ENCODE results near the gene IFNGR2.
"Not testable (repeated sequence)": the region's sequence is repeated elsewhere in the genome, so short reads cannot be mapped to it uniquely, and the experiment has no call there.

Gene IFNGR2

DNA sequence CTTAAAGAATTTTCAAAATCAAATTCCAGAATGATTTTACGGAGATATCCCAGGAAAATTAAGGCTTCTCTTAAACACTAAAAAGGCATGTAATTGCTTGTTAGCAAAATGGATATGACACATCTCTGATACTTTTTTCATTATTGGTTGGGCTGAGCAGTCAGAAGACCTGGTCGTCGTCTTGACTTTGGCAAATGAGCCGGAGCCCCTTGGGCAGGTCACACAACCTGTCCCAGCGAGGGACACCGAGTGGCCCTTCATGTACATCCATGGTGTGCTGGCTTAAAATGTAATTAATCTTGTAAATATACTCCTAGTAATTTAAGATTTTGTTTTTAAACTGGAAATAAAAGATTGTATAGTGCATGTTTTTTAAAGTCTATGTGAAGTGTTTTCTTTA lies 33.9 kb downstream of the IFNGR2 start:
- no peak for DNase-seq (ENCODE audit: low read depth in 2 of 2)

DNA sequence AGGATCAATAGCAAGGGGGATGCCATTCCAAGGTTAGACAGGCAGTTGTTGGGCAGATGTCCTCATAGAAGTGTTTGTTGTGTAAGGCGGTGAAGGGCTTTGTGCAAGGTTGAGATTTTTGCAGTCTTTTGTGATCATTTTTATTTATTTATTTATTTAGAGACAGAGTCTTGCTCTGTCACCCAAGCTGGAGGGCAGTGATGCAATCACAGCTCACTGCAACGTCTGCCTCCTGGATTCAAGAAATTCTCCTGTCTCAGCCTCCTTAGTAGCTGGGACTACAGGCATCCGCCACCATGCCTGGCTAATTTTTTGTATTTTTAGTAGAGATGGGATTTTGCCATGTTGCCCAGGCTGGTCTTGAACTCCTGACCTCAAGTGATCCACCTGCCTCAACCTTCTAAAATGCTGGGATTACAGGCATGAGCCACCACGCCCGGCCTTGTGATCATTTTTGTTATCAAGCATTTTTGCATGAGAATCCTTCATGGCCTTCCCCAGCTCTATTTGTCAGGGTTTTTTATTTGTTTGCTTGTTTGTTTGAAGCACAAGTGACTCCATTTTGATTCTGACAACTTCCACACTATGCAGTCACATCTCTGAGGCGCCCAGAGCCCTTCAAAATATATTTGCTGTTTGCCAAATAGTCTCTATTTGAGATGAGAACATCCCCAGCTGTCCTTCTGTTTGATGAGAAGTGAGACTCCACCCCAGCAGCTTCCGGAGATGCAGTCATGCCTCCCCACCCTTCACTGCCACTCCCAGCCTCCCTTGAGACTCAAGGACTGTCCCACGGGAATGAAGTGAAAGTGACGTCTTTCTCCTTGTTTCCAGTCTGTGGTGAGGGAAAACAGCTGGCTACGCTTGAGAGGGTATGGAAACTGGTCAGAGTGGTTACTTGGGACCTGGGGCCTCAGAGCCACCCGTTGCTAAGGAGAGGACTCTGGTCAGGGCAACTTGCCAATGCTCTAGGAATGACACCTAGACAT lies 38.6 kb downstream of the IFNGR2 start:
- DNase-seq (ENCODE audit: low read depth in 2 of 2) = no peak

DNA sequence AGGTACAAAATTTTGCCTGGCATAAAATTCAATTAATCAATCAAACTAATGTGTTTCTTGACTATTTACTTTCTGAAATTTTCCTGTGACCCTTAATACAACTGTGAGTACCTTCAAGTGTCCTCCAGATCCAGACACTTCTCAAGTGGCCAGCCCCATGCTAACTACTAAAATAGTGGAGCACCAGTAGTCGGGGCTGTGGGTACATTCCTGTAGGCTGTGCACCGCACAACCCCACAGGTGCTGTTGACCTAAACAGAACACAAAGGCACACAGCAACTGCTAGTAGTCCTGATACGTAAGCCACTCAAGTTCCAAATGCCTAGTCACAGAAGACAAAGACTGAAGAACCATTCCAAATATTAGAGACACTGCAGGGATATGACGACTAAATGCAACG lies 40.0 kb downstream of the IFNGR2 start:
- DNase-seq (ENCODE audit: low read depth in 2 of 2) = no peak

DNA sequence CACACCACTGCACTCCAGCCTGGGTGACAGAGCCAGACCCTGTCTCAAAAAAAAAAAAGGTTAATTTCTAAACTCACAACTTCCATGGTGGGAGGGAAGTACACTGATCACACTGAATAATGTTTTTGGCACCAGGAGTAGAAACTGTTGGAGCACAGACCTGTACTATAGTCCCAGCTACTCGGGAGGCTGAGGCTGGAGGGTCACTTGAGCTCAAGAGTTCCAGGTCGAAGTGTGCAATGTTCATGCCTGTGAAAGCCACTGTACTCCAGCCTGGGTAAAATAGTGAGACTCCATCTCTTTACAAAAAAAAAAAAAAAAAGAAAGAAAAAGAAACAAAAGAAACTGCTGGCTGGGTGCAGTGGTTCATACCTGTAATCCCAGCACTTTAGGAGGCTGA lies 41.3 kb downstream of the IFNGR2 start:
- DNase-seq (ENCODE audit: low read depth in 2 of 2) = no peak

DNA sequence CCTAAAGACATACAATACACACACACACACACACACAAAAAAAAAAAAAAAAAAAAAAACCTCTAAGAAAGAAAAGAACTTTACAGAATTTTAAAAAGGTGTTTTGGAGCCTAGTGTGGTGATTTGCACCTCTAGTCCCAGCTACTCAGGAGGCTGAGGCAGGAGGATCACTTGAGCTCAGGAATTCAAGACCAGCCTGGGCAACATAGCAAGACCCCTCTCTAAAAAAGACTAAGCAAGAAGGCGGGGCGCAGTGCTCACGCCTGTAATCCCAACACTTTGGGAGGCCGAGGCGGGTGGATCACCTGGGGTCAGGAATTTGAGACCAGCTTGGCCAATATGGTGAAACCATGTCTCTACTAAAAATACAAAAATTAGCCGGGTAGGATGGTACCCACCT lies 43.4 kb downstream of the IFNGR2 start:
- not testable (repeated sequence) for DNase-seq (ENCODE audit: low read depth in 2 of 2)

DNA sequence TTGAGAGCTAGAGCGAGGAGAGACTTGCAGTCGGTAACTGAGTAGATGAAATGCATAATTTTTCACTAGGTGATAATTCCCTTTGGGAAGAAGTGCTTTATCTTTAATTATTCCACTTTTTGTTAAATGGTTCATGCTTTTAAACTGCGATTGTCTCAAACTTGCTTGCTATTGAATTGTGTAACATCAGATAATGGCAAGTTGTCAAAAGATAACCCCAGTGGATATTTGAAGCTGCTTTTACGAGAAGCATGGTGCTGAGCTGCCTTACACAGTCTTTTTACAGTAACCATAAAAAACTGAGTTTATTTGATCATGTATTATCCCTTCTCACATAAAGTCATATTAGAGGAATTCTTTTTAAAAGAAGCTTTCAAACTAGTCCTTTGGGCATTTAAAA lies 46.4 kb downstream of the IFNGR2 start:
- DNase-seq (ENCODE audit: low read depth in 2 of 2) = no peak

DNA sequence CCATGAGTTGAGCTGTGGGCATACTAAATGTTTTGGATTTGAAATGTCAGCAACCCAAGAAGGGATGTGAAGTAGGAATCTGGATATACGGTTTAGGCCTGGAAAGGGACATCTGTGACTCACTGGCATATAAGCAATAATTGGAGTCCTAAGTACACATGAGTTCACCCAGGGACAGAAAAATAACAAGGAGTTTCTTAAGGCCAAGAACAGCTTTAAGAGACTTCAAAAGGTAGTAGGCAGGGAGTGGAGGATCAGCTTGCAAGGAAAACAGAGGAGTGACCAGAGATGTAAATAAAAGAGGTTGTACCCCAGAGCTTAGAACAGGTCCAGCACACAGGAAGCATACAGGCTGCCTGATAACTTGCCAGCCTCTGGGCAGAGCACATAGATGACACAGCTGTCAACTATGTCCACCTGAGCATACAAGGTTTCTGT lies 48.4 kb downstream of the IFNGR2 start:
- no peak for DNase-seq (ENCODE audit: low read depth in 2 of 2)

DNA sequence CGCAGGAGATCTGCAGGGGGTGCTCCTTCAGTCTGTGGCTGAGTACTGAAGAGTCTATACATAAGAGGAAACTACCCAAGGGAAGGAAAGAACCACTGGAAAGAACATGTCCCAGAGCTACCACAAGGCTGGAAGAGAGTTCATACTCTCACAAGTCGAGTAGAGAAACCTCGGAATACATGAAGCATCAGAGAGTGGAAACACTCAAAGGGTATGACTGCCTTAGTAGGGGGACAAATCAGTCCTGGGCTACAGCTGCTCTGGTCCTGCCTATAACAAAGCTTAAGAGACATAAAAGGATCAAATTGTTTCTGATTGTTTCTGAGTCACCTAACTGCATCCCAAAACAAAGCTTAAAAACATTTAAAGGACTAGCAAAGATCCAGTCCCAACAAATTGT lies 49.1 kb downstream of the IFNGR2 start:
- DNase-seq (ENCODE audit: low read depth in 2 of 2) = no peak

DNA sequence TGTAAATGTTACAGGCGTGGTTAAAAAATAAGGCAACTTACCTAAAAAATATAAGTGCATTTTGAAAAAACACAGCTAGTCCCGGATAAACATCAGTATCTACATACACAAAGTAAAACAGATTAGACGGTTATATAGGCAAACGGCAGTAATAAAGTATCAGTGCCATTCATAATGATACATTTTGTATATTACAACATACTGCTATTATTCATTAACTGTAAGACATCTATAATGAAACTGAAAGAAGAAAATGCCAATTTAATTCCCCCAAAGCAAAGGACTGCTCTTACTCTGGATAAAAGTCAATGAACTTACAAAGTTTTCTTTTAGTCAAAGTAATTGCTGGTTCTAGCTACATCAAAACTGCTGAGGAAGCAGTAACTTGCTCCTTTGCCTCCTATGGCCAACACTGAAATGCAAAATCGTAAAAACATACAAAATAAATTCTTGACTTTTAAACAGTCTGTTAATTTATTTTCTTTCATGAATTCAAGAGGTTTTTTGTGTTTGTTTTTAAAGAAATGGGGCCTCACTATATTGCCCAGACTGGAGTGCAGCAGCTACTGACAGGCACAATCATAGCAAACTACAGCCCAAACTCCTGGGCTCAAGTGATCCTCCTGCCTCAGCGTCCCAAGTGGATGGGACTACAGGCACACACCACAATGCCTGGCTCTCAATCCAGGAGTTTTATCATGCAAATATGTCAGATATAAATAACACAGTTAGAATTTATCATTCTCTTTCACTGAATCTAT lies 52.7 kb downstream of the IFNGR2 start:
- DNase-seq (ENCODE audit: low read depth in 2 of 2) = no peak

DNA sequence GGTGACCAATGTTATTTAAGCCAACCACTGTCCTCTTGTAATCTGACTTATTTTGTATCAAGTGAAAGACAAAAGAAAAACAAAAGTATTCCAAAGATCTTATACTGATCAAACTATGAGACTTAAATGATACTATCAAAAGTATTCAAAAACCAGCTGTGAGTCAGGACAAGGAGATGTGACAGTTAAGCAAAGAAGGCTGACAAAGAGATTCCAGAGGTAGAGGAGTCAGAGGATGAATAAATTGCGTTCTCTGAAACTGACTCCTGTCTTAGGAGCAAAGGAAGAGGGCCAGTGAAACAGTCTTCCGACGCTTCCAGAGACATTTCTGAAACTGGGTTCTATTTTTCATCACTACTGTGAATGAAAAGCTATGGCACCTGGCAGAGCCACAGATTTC lies 55.6 kb downstream of the IFNGR2 start:
- DNase-seq (ENCODE audit: low read depth in 2 of 2) = no peak

DNA sequence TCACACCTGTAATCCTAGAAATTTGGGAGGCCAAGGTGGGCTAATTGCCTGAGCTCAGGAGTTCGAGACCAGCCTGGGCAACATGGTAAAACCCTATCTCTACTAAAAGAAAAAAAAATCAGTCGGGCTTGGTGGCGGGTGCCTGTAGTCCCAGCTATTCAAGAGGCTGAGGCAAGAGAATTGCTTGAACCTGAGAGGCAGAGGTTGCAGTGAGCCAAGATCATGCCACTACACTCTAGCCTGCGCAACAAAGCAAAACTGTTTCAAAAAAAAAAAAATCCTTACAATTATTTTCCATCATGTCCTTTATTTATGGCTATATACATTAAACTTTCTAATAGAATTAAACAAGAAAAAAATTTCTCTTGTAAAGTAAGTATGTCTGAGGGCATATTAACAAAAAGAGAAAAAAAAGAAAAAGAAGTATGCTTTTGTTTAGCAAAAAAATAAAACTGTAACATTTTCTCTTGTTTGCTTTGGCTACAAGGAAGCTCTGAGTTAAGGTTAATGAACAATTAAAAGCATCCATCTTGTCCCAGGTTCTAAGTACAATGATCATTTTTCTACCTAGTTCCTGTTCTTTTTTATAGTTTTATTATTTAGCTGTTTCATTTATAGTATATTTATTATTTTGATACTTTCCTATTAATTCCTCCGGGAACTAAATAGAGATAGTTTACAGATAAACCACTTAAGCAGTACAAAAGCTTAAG lies 58.5 kb downstream of the IFNGR2 start:
- no peak for DNase-seq (ENCODE audit: low read depth in 2 of 2)

DNA sequence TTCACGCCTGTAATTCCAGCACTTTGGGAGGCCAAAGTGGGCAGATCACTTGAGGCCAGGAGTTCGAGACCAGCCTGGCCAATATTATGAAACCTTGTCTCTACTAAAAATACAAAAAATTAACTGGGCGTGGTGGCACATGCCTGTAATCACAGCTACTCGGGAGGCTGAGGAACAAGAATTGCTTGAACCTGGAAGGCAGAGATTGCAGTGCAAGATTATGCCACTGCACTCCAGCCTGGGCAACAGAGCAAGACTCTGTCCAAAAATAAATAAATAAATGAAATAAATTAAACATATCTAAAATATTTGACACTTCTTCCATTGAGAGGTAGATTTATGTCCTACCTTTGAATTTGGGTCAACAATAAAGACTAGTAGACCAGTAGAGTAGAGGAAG lies 66.0 kb downstream of the IFNGR2 start:
- DNase-seq (ENCODE audit: low read depth in 2 of 2) = not testable (repeated sequence)

DNA sequence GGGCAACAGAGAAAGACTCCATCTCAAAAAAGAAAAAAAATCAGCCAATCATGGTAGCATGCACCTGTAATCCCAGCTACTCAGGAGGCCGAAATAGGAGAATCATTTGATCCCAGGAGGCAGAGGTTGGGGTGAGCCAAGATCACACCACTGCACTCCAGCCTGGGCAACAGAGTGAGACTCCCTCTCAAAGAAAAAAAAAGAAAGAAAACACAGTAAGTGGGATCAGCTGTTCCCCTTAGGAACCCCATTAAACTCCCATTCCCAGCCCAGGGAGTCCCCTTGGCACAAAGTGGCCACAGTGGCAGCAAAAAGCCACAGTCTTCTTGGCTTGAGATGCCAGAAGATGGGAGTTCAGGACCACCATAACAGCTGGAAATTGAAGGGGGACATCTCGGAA lies 67.5 kb downstream of the IFNGR2 start:
- DNase-seq (ENCODE audit: low read depth in 2 of 2) = no peak

DNA sequence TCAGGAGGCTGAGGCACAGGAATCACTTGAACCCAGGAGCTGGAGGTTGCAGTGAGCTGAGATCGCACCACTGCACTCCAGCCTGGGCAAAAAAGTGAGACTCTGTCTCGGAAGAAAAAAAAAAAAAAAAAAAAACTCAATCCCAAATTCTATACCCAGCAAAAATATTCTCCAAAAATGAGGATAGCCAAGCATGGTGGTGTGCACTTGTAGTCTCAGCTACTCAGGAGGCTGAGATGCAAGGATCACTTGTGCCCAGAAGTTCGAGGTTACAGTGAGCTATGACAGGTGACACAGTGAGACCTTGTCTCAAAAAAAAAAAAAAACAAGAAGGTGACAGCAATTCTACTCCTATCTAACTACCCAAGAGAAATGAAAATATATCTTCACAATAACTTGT lies 70.1 kb downstream of the IFNGR2 start:
- no peak for DNase-seq (ENCODE audit: low read depth in 2 of 2)

DNA sequence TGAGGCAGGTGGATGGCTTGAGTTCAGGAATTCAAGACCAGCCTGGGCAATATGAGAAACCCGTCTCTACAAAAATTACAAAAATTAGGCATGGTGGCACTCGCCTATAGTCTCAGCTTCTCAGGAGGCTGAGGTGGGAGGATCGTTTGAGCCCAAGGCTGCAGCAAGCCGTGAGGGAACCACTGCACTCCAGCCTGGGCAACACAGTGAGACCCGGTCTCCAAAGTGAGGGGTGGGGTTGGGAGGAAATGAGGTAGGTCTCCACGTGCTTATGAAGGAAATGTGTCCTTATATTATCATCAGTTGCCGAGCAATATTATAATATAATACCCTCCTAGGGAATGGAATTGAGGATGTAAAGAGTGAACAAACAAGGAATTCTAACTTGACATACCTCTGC lies 73.9 kb downstream of the IFNGR2 start:
- no peak for DNase-seq (ENCODE audit: low read depth in 2 of 2)

DNA sequence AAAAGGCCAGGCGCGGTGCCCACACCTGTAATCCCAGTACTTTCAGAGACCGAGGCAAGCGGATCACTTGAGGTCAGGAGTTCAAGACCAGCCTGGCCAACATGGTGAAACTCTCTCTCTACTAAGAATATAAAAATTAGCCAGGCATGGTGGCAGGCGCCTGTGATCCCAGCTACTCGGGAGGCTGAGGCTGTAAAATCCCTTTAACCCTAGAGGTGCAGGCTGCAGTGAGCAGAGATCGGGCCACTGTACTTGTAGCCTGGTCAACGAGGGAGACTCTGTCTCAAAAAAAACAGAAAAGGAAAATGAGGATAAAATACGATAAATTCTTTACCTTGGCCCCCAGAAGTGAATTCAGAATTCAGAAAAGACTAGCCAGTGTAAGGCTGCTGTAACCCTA lies 75.0 kb downstream of the IFNGR2 start:
- no peak for DNase-seq (ENCODE audit: low read depth in 2 of 2)

DNA sequence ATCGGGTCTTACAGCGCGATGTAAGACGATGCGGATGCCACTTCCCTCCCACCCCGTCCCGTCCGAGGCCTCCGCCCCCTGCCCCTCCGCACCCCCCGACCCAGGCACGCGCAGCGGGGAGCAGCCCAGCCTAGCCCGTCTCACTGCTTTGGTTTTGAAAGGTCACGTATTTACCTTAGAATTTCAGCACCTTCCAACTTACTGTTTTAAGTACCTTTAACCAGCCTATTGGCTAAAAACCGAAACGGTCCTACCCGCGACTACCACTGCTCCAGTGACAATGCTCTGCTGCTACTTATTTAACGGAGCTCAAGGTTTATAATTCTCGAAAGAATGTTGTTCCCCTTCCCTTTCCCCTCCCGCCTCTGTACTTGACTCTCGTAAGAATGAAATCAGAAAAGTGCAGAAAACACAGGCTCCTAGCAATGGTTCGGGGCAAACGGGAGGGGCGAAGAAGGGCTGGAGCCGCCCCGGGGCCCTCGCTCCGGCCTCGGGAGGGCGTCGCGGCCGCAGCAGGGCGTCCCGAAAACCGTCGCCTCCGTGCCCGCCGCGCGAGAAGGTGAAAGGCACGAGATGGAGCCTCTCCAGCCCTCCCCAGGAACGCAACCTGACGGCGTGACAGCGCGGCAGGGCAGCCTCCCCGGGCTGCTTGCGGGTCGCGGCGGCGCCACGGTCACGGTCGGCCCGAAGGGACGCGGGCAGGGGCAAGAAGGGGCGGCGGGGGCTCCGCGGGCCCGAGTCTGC lies 75.9 kb downstream of the IFNGR2 start:
- DNase-seq (ENCODE audit: low read depth in 2 of 2) = peak; percentile 11 to 21

DNA sequence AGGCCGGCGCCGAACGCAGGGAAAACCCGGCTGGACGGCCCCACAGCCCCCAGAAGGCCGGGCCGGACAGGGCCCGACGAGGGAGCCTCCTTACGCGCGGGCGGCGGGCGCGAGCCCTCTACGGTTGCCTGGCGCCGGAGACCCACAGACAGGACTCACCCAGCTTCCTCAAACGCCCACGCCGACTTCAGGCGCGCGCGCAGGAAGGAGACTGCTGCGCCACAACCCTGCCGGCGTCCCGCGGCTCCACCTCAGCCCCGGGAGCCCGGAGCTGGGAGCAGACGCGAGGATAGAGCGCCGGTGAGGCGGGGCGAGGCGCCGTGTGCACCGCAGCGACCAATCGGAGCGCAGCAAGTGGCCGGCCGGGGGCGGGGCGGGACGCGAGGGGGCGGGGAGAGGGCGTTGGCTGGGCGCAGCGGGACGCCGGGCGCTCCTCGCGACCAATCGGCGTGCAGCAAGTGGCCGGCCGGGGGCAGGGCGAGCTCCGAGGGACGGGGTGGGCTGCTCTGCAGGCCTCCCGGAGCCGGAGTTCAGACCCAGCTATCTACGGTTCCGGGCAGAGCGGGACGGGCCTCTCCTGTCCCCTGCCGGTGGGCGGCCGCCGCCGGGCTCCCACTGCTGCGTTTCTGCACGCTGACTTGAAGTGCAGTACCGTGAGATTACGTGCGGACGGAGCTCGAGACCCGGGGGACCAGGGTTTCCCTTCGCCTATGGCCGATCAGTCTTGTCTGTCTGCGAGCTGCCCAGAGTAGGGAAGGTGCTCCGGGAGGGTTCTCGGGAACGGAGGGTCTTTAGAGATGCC lies 76.7 kb downstream of the IFNGR2 start, which contains the start of gene TMEM50B:
Gene TMEM50B (minus strand): TSS at position 296 of the 802 bp plus-strand sequence. CDS start 11,089 bp downstream, outside the sequence.
- peak; percentile 95 to 97 for DNase-seq (ENCODE audit: low read depth in 2 of 2)

DNA sequence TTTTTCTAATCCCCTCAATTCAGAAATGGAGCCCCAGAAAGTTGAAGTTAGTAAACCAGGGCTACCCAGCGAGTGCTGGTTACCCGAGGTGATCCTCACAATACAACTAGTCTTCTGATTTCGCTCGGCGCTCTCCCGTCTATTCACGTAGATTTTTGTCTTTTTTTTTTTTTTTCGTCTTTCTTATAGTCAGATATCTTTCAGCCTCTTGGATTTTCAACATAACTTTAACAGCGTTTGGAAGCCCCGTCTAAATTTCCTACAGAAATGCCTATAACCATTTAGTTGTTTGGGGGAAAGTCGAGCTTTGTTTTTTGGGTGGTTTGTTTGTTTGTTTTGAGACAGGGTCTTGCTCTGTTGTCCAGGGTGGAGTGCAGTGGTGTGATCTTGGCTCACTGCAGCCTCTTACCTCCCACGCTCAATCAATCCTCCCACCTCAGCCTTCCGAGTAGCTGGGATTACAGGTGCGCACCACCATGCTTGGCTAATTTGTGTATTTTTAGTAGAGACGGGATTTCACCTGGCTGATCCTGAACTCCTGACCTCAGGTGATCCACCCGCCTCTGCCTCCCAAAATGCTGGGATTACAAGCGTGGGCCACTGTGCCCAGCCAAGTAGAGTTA lies 77.4 kb downstream of the IFNGR2 start:
- no peak for DNase-seq (ENCODE audit: low read depth in 2 of 2)

DNA sequence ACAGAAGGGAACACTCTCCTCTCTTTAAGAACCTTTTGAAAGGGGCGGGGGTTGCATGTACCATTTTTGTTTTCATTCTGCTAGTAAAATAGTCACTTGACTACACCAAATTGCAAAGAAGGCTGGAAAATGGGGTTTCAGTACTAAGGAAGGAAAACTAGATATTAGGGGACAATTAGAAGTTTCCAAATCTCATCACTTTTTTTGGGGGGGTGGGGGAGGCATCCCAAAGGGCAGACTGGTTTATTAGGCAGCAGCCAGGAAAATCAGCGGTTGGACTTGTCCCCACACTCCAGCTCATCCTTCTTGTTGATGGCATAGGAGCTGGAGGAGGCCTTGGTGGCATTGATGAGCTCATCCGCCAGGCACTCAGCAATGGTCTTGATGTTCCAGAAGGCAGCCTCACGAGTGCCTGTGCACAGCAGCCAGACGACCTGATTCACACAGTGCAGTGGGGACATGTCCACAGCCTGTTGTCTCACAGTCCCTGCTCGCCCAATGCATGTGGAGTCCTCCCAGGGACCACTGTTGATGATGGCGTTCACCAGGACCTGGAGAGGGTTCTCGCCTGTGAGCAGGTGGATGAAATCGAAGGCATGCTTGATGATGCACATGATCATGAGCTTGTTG lies 78.2 kb downstream of the IFNGR2 start:
- DNase-seq (ENCODE audit: low read depth in 2 of 2) = no peak
